IPS DF 6.9 (cell line): Measurements from ENCODE around the gene HOXA4.

Experiments used
- DNase-seq: peaks from one replicate; pipeline ENCODE4 v3.0.0-alpha.2; 2013; ENCODE audit warnings: low read depth, low spot score
- H3K27ac ChIP-seq: one replicate; pipeline ENCODE4 v1.5.1; 2013; ENCODE audit warnings: low read length, control low read depth
- H3K27me3 ChIP-seq: 2 replicates; pipeline ENCODE4 v1.6.1; 2013; ENCODE audit warnings: mild to moderate bottlenecking, low read length; ENCODE audit not compliant: control insufficient read depth, insufficient read depth
- H3K36me3 ChIP-seq: 2 replicates; pipeline ENCODE4 v1.6.1; 2013; ENCODE audit warnings: low read length; ENCODE audit not compliant: control insufficient read depth, insufficient read depth
- H3K4me1 ChIP-seq: 2 replicates; pipeline ENCODE4 v1.6.1; 2013; ENCODE audit warnings: low read length; ENCODE audit not compliant: control insufficient read depth, insufficient read depth
- H3K4me3 ChIP-seq: 2 replicates; pipeline ENCODE4 v1.5.1; 2013; ENCODE audit warnings: mild to moderate bottlenecking, low read length
- H3K9me3 ChIP-seq: 2 replicates; pipeline ENCODE4 v1.6.1; 2013; ENCODE audit warnings: low read length, inconsistent platforms; ENCODE audit not compliant: control insufficient read depth, insufficient read depth
- WGBS: extraction: QIAGEN DNeasy Blood & Tissue Kit; methylation state at CpG from one replicate; pipeline ENCODE4 v1.1.7; 2013; ENCODE audit warnings: mixed read lengths, missing lambda C conversion rate; ENCODE audit not compliant: insufficient read length, insufficient coverage; 5-methylcytosine and 5-hydroxymethylcytosine counted together

HOXA4 gene

DNA sequence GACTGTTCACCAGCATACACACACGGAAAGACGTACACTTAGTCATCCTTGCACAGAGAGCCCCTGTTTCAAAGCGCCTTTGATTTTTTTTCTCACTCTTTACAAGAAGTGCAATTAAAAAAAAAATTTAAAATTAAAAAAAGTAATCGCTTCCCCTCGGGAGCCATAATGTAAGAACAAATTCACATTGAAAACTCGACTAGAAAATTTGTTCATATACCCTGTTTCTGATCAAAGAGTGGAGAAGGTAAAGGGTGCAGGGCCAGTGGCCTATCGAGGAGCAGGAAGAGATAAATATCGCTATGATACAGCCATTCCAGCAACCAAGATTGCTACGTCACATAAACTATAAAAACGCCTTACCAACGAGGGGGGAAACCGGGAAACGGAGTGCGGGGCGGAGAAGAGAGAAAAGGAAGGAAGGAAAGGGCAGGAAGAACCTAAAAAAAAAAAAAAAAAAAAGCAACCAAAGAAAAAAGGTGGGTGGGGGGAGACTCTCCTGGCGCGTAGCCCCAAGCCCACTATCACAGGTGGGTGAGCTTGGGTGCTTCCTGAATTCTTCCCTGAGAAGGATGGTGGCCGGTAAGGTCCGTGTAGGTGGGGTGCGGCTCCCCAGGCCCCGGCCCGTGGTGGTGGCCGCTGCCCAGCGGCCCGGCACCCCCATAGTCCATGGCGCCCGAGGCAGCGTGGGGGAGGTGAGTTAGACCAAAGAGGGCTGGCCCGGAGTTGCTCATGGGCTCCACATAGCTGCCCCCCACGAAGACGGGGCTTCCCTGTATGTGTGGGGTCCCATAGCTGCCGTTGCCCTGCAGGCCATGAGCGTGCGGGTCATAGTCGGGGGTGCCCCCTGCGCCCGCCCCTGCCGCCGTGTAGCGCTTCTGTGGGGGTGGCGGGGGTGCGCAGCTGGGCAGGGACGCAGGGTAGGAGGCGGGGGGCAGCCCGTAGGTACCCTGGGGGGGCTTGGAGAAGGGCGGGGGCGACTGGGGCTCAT, 22.9 kb downstream of the HOXA4 start:
- Histone ChIP-seq H3K9me3 (no peaks in the 10 kb centered on the region), H3K27ac (no peak overlapping the region), H3K36me3 (no peaks in the 10 kb centered on the region), H3K27me3 (peaks cover 97% of the 10 kb centered on the region), H3K4me1 (peaks cover 7% of the 10 kb centered on the region; the same call in 1 of the 2 replicates), H3K4me3 (no peak overlapping the region; the same call in 1 of the 2 replicates)
- no CpG with 5 or more reads among the region's 47 CpGs for WGBS
- DNase-seq = no peak

DNA sequence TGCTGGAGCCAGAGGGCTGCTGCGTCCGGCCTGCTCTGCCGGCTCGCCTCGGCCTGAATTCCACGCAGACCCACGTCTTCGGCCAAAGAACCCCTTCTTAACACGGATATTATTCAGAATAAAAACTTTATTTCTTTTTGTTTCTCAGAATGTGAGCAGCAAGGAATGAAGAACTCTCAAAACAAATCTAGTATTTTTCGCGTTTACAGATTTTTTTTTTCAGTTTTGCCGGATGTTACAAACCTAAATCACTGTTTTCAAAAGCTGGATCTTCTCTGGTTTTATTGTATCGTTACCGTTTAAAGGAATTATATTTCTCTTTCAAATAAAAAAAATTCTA, 23.7 kb downstream of the HOXA4 start:
- Histone ChIP-seq H3K27ac (no peak overlapping the region), H3K4me3 (no peak overlapping the region), H3K9me3 (no peaks in the 10 kb centered on the region), H3K27me3 (peaks cover 96% of the 10 kb centered on the region), H3K36me3 (no peaks in the 10 kb centered on the region), H3K4me1 (peaks cover 7% of the 10 kb centered on the region; the same call in 1 of the 2 replicates)
- no peak for DNase-seq
- WGBS = no CpG with 5 or more reads among the region's 14 CpGs

DNA sequence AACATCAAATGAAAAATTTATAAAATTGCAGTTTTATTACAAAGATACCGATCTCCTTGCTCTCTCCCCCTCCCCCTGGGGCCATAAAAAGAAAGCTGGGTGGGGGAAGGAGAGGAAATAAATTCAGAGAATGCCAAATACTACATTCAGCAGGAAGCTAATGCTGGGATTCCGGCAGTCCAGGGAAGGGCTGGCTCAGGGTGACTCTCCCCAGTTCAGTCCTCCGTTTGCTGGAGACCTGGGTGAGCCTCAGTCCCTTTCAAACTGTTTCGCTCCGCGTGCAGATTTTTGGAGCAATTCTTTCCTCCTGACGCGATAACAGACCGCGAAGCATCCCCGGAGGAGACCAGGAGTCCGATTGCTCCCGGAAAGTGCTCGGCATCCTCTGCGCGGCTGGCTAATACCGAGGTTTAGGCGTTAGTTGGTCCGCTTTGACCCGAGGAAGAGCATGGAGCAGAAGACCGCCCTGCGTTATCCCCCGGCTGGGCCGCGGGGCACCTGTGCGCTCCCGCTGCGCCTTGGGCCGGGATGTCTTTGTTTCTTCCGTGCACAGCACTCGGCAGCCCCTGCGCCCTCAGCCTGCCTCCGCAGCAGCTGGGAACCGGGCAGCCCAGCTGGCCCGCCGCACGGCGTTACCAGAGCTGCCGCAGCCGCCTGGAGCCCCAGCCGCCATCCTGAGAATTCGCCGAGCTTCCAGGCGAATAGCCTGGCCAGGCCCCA, 24.2 kb downstream of the HOXA4 start:
- Histone ChIP-seq H3K9me3 (no peaks in the 10 kb centered on the region), H3K4me1 (peaks cover 7% of the 10 kb centered on the region; the same call in 1 of the 2 replicates), H3K27ac (no peak overlapping the region), H3K36me3 (no peaks in the 10 kb centered on the region), H3K27me3 (peaks cover 96% of the 10 kb centered on the region), H3K4me3 (no peak overlapping the region)
- WGBS = no CpG with 5 or more reads among the region's 44 CpGs
- DNase-seq = no peak

DNA sequence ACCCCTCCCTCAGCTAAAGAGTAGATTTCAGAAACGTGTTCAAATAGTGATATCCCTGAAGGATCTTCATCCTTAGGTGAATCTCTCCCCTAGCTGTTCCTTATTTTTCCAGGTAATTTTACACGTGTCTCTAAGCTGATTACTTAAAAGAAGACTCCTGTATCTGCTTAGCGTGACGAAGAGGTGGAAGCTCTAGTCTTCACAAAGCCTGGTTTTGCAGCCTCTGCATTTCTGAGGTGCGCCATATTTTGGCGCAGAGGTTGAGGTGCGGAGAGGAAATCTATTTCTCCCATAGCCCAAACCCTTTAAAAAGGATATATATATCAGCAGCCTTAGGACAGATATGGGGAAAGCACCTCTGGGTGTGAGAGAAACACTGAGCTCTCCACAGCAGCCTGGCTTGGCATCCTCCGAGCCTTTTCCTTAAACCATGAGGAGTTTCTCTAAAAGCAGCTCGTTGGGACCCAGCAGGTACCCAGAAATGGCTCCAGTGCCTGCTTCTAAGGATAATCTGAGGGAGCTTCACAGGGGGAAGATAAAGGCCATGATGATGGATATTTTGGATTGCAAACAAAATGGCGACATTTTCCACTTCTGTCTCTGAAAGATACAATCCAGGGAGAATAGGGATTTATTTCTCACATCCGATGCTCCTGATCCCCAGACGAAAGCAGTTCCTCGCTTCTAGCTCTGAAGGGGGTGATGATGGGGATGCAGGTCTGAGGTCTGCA, 25.1 kb downstream of the HOXA4 start:
- H3K4me1 ChIP-seq = peaks cover 7% of the 10 kb centered on the region; the same call in 1 of the 2 replicates
- WGBS = no CpG with 5 or more reads among the region's 13 CpGs
- no peaks in the 10 kb centered on the region for H3K36me3 ChIP-seq
- no peaks in the 10 kb centered on the region for H3K9me3 ChIP-seq
- no peak for DNase-seq
- H3K4me3 ChIP-seq = no peak overlapping the region
- peaks cover 96% of the 10 kb centered on the region for H3K27me3 ChIP-seq
- no peak overlapping the region for H3K27ac ChIP-seq

DNA sequence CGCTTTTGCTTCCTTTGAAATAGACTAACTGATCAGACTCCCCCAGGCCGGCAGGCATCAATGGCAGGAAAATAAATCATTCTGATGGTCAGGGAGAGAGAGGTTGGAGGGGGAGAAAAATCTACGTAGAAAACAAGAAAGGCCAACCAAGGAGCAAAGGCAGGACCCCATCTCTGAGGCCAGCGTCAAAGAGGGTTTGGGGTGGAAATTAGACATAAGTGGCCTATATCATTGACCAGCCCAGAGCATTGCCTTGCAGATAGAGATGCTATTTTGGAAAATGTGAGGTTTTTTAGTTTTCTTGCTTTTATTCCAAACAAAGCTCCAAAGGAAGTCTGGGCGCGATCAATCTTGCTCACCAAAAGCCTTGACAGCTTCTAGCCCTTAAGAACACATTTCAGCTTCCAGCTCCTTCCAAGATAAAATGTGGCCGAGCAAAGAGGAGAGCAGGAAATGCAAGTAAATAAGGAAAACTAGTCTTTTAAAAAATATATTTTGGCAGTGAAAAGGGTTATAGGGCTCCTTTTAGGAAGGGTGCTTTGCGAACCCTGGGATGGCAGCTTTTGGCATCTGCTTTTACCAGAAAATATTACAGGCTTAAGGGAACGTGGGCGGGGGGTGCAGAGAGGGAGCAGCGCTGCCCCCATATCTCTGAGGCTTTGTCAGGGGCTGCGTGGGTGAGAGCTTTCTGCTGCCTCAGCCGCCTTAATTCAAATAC, 26.1 kb downstream of the HOXA4 start:
- WGBS = no CpG with 5 or more reads among the region's 13 CpGs
- no peak for DNase-seq
- peaks cover 93% of the 10 kb centered on the region for H3K27me3 ChIP-seq
- no peak overlapping the region for H3K27ac ChIP-seq
- peaks cover 7% of the 10 kb centered on the region; the same call in 1 of the 2 replicates for H3K4me1 ChIP-seq
- no peak overlapping the region for H3K4me3 ChIP-seq
- H3K9me3 ChIP-seq = no peaks in the 10 kb centered on the region
- H3K36me3 ChIP-seq = no peaks in the 10 kb centered on the region

DNA sequence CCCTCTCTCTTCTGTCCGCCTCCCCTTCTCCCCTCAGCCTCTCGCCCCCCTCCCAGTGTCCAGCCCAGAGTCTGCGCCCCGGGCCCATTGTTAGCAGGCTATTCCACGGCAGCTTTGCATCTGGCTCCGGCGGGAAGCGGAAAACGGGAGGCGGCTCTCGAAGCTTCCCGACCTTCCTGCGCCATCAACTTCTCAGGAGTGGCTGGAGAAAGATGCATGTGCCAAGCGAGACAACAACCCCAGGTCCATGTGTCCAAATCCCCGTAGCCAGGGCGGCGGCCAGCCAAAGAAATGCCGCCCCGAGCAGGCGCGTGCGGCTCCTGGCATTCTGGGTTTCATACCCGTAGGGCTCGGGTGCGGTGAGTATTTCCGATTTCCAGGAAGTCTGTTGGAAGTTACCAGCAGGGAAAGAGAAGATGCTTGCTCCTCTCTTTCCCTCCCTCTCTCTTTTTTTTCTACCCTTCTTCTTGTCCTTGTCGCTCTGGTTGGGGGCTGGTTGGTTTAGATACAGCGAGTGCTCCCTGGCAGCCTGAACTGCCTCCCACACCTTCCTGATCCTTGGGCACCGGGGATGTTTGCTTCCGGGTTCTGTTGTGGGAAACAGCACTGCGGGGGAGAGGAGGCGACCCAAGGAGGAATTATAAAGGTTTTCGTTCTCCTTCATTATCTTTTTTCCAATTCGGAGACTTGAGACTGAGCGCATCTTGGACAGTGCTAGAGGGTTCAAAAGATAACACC, 26.9 kb downstream of the HOXA4 start:
- Histone ChIP-seq H3K27me3 (peaks cover 93% of the 10 kb centered on the region), H3K27ac (no peak overlapping the region), H3K9me3 (no peaks in the 10 kb centered on the region), H3K4me1 (peaks cover 7% of the 10 kb centered on the region; the same call in 1 of the 2 replicates), H3K4me3 (no peak overlapping the region), H3K36me3 (no peaks in the 10 kb centered on the region)
- no peak for DNase-seq
- WGBS = no CpG with 5 or more reads among the region's 35 CpGs

DNA sequence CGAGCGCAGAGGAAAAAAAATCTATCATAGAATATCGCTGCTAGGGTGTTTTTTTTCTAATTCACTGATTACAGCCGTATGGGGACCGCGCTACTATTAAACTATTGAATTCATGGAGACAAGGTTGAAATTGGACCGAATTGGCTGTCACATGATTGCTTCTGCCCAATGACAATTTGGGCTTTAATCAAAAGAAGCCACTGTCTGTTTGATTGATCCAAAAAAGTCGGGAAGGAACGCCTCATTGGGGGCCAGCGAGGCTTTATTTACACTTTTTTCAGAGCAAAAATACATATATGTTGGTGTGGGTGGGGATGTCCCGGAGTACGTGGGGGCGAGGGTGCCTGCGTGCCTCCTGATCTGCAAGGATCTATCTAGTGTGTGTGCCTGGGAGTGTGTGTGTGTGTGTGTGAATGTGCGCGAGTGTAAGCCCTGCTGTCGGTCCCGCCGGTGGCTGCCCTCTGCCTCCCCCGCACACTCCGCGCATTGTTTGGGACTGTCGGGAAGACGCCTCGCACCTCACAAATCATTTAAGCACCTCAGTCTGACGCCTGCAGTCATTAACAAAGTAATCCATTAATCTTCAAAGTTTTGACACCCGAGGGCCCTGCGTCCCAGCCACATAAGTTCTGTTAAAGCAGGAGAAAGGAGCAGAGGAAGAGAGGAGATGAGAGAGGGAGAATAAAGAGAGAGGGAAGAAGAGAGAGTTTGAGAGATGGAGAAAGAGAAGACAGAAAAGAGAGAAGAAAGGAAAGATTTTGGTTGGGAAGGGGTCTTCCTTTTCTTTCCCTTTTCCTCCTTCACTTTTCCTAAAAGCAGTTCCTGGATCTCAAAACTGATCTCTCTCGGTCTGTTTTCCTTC, 27.7 kb downstream of the HOXA4 start, which contains the start of gene HOXA2:
HOXA2 (minus strand) TSS at position 103 of the 862 bp plus-strand sequence. CDS start 183 bp downstream, outside the sequence.
- Histone ChIP-seq H3K36me3 (no peaks in the 10 kb centered on the region), H3K27ac (no peak within 1 kb of the TSS), H3K4me1 (peaks cover 4% of the 10 kb centered on the region; the same call in 1 of the 2 replicates), H3K27me3 (peaks cover 93% of the 10 kb centered on the region), H3K9me3 (no peaks in the 10 kb centered on the region), H3K4me3 (no peak within 1 kb of the TSS)
- DNase-seq = no peak
- no CpG with 5 or more reads among the region's 29 CpGs for WGBS

DNA sequence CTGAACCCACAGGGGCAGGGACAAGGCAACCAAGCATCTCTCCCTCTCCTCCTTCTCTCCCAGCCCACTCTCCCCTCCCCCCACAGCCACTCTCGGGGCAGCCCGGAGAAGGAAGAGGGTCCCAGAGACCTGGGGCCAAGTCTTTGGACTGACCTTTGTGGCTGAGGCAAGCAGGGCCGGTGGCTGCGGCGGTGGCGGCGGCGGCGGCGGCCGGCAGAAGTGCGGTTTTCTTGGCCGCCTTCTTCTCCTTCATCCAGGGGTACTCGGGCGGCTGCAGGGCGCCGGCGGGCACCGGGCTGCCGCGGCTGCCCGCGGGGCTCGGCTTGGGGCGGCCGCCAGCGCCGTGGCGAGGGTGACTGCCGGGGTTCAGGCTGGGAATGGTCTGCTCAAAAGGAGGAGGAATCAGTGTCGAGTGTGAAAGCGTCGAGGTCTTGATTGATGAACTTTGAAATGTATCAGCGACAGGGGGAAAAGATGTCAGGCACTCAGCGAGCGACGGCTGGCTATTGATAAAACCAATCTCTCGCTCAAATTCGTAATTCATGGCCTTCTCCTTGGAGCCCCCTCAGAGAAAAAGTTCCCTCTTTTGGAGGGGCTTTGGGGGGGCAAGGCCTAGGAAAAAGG, 28.5 kb downstream of the HOXA4 start:
- no peak for DNase-seq
- Histone ChIP-seq H3K4me3 (no peak overlapping the region), H3K27me3 (peaks cover 93% of the 10 kb centered on the region), H3K4me1 (0 out of 2 replicates have a peak, but pooled peaks cover 3% of the 10 kb centered on the region), H3K27ac (no peak overlapping the region), H3K36me3 (no peaks in the 10 kb centered on the region), H3K9me3 (no peaks in the 10 kb centered on the region)
- WGBS = no CpG with 5 or more reads among the region's 39 CpGs
